GM18526 (cell line): ENCODE results near the gene ENAH.

ENCODE experiments used
- POLR2A ChIP-seq: IDR thresholded peaks from 3 replicates; pipeline ENCODE4 v1.6.1; 2011; ENCODE audit not compliant: insufficient read length; ENCODE audit errors: extremely low read depth

The ENAH gene

DNA sequence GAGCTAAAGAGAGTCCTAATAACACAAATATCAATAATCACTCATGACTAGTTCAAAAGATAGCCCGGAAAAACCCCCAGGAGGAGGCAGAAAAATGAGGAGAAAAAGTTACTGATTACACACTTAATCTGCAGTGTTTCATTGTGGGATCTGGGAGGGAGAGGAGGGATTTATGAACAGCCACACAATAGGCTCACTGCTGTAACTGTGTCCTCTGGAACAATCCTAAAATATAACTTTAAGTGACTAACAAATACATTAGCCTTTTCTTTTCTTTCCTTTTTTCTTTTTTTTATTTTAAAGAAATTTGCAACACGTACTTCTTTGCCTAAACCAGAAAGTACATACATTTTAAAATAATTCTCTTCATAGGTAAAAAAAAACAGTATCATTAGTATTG lies 118.8 kb downstream of the ENAH start:
- TF ChIP-seq POLR2A: no peak

DNA sequence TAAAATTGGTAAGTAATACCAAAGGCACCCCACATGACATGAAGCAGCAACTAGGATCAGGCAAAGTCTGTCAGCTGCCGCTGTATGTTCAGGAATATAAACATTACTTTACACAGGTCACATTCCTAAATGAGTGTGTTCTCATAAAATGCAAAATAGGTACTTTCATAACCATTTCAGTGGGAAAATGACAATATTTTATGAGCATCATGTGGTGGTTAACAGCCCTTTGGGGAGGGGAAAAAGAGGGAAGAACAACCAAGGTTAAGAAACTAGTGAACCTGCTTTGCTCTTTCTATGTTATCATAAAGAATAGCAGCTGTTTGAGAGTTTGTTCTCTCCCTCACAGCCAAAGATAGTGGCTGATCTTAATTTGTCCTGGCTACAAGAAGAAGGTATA lies 119.7 kb downstream of the ENAH start:
- TF ChIP-seq POLR2A: no peak

DNA sequence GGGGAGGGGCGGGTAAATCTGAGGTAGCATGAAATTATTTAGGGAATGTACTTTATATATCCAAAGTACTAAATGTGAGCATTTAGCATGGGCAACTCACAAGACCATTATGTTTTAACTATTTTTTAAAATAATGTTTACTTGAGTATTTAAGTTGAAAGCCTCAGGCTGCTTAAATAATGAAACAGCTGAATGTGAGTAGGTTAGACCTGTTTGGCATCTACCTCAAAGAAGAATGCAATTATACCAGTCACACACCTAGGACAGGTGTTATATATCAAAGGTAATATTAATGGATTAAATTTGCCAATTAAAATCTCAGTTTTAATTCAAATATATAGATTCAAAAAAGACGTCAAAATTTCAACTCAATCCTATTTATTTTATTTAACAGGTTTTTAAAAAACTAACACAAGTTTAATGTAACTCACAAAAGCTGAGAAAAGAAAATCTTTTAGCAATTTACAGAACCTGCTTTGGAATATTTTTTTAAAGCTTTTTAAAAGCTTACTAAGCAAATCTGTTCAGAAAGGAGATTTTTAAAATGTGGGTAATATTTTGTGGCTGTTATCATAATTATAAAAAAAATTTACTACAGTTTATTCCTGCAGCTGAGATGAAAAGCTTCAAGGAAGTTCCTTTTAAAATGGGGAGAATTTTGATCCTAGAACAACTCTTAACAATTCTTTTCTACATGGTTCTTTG lies 120.5 kb downstream of the ENAH start:
- no peak for TF ChIP-seq POLR2A

DNA sequence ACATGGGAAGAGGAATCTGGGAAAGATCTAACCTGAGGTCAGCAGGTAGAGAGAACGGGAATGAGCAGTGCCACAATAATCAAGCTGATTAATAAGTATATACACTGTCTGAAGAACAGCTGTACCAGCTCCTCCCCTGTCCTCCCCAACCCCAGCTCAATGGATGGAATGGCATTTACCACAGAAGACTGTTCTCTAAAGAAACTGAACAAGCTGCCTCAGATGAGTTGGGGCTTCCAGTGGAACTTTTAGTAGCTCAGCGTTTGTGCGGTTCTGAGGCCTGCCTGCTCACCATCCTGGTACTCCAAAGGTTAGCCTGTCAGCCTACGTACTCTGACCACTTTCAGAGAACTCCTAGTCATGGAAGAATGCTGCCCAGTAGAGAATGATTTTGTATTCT lies 123.2 kb downstream of the ENAH start:
- TF ChIP-seq POLR2A: no peak

DNA sequence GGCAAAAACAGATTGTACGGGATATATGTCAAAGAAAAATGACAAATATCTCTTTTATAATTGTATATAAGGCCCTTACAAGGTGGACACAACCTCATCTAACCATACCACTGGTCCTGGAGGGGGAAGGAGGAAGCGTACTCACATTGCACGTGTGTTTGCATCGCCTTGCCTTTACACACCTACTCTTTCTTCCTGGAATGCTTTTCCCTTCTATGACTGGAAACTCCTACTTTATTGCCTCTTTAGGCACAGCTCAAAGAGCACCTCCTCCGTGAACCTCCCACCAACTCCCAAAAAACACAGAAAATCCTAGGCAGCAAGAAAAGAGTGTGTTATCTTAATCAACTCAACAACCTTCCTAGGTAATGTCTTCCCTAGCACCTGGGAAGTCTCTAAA lies 125.3 kb downstream of the ENAH start:
- no peak for TF ChIP-seq POLR2A

DNA sequence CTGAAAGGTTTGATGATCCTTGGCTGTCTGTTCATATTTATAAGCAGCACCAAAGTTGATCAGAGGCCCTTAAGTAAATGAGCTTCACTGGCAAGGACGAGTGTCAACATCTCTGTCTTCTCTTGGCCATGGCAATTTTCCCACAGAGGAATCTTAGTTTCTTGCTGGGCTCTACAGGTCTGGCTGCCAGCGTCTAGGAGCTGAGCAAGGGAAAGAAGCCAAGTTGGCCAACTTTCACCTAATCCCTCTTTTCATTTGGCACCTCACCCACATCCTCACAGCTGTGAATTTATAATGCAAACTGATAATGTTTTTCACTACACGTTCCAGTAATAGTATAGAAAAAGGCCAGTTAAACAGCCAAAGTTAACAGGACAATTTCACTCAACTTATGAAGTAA lies 126.0 kb downstream of the ENAH start:
- TF ChIP-seq POLR2A: no peak

DNA sequence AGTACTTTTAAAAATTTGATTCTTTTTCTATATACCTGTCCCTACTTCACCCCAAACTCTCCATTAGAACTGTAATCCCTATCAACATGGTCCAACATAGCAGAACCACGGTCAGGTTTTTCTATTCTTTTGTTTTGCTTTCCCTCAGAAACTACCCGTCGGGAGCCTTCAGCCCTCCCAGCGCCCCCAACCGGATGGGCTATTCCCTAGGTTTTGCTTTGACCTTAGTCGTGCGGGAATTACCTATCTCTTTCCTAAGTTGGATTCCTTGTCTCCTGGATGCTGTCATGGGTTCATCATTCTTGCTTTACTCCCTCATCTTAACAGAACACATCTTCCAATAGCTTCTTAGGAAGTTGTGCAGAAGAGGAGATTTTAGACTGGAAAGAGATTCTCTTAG lies 127.5 kb downstream of the ENAH start:
- TF ChIP-seq POLR2A: no peak

DNA sequence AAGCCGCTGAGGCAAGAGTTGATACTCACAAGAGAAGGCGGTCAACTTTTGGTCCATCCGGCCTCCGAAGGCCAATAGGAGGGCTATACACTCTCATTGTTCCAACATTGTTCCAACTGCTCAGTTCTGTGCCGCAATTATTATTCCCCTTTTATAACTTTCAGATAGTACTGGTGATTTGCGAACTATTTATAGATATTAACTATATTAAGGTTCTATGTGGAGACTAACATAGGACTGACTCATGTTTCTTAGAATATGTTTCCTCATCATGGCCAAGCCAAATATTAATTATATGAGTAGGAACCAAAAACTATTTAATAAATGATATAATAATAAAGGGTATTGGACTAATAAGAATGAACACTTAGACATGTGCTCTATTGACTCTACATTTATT lies 128.4 kb downstream of the ENAH start:
- TF ChIP-seq POLR2A: no peak

DNA sequence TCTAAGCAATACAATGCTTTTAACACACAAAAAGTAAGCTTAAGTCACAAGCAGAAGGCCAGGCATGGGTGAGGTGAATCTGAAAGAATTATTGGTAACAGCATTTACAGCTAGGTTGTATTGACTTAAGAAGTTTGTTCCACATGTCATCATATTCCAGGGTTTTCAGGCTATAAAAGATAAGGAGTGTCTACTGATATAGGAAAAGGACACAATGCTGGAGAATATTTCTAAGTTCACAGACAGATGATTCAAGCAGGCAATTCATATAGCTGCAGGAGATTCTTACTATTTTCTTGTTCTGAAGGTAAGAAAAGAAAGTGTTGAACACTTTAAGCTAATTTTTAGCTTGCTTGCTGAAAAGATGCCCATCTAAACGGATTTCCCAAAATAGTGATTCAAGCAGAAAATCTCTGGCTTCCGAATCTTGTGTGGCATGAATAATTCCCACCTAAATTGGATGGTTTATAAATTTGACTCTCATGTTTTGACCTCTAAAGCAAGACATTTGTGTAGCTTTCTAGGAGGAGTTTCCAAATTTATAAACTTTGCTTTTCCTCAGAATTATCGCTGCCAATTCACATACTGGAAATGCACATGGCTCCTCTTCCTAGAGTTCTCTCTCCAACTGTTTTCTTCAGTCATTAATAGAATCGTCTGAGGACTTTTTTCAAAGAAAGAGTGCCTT lies 129.5 kb downstream of the ENAH start:
- TF ChIP-seq POLR2A: no peak

DNA sequence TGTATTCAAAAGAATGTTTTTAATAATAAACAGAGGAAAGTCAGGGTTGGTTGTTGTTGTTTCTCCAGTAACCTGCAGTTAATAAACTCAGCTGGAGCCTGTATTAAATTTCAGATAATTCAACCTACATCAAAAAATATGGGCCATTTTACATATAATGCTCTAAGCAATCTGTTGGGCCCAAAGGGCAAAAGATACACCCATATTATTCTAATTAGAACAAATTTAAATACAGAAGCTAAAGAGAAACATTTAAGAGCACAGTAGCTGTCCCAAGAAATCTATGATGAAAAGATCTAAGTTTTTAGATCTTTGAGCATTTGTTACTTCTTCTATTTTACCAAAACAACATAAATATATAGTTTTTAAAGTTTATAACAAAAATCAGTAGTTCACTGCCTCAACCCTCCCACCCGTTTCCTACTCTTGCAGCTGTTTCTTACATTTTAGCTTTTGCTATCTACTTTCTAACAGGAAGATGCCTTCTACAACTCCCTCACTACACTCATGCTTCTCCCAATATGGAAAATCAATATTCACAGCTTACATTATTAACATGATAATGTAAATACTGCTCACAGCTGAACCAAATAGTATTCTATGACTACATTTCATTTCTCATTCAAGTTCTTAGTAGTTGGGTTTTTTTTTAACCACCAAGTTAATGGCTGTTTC lies 130.2 kb downstream of the ENAH start:
- no peak for TF ChIP-seq POLR2A

DNA sequence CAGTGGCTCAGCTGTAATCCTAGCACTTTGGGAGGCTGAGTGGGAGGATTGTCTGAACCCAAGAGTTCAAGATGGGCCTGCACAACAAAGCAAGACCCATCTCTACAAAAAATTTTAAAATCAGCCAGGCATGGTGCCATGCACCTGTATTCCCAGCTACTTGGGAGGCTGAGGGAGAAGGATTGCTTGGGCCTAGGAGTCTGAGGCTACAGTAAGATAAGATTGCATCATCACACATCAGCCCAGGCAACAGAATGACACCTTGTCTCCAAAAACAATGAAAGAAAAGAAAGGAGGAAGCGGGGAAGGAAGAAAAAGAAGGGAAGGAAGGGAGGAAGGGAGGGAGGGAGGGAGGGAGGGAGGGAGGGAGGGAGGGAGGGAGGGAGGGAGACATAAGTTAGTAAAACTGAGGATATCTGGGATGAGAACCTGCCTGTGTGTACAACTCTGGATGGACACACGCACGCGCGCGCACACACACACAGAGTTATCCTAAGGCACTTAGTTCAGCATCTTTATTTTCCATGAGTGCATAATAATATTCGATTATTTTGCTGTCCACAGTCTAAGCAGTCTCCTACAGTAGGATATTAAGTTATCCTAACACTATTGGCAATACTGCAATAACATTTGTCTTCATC lies 132.2 kb downstream of the ENAH start:
- no peak for TF ChIP-seq POLR2A

DNA sequence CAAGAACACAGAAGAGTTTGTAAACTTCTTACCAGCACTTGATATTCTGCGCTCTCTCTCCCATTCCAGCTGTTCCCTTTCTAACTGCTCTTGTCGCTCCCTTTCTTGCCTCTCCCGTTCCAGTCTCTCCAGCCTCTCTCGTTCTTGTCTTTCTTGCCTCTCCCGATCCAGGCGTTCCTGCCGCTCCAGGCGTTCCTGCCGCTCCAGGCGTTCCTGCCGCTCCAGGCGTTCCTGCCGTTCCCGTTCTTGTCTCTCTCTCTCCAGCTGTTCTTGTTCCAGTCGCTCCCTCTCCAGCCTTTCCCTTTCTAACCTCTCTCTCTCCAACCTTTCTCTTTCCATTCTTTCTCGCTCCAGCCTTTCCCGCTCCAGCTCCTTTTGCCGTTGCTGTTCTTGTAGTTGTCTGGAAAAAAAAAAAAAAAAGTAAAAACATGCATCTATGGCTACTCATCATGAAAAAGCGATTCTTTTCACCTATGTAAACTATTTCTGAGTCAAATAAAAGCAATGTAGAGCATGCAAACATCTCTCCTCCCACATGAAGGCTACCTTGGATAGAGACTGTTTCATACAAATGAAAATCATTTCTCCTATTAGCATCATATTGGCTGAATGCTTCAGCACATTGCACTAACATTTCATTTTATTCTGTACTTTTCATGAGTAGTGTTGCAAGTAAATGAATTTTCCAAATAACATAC lies 133.6 kb downstream of the ENAH start:
- no peak for TF ChIP-seq POLR2A

DNA sequence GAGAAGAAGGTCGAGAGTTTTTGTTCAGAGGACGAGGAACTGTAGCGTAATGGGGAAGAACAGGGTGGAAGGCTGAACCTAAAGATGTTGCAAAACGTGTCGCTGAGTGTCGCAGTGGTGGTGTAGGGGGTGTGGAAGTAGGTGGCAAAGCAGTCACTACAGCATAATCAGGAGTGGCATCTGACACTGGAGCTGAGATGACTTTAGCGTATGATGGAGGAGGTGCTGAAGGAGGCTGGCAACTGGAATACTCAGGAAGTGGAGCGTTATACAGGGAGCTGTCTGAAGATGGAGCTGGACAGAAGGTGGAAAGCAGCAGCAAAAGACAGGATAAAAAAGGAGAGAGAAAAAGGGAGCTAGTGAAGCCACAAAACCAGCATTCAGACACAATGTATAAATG lies 135.2 kb downstream of the ENAH start:
- no peak for TF ChIP-seq POLR2A

DNA sequence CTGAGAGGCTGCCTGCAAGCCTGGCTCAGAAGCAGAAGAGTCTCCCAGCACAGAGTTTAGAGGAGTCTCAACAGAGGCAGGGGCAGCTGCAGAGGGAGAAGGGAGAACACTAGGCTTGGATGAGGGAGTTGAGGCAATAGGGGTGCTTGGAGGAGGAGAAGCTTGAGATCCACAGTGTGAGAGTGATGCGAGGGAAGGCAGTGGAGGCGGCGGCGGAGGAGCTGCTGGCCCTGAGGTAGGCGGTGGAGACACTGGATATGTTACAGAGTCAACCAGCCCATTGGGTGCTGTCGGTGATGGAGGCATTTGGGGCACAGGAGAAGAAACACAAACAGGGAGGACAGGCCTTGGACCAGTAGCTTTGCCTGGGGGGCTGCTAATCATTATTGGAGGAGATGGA lies 135.7 kb downstream of the ENAH start:
- TF ChIP-seq POLR2A: no peak

DNA sequence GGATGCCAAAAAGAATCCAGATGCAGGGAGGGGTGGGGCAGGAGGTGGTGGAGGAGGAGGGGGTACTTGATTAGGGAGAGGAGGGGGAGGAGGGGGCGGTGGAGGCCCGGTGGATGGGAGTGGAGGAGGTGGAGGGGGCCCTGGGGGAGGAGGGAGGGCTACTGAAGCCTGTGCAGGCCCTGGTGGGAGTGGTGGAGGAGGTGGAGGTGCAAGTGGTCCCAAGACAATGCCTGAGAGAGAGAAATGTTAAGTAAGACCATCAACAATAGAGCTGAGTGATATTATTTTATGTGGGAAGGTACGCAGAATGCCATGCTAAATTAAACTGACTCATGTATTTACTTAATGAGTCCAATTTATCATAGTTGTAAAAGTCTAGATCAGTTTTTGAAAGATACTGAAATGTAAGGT lies 138.2 kb downstream of the ENAH start:
- no peak for TF ChIP-seq POLR2A
